Measurements from ENCODE around the gene TMEM126A. TPM values are rescaled to one million over a fixed set of nuclear protein-coding genes. Genes with fewer than 3 reads are reported as not detected.

The TMEM126A gene
- total and polyA plus RNA-seq, 2 of the 8 experiments (the other 6 are each of a cell fraction or from before 2014, with no cell fraction given), result 33.7 to 58.7 TPM

- no peaks in the 10 kb centered on the region for H3K79me2 ChIP-seq (ENCODE audit: control insufficient read depth in 1 of 2, insufficient read depth in 2 of 2, low read length in 2 of 2)
- no peak overlapping the region for H3K4me3 ChIP-seq (ENCODE audit: extremely low read depth in 1 of 4, insufficient read depth in 2 of 4, low read depth in 3 of 4, low read length in 4 of 4)
- H2BK12ac ChIP-seq (ENCODE audit: low read depth, low read length), result no peak overlapping the region
- TF ChIP-seq SIN3A (conservative IDR thresholded peaks at IDR 0.05 in 1 of 2, IDR thresholded peaks at IDR 0.05 in 1 of 2; ENCODE audit: low read depth in 1 of 2, low read length in 2 of 2), result no peak
- TF ChIP-seq SIRT6 (IDR thresholded peaks at IDR 0.05; ENCODE audit: low read length), result no peak
- no peak for TF ChIP-seq YY1 (IDR thresholded peaks at IDR 0.05; ENCODE audit: low read depth, low read length)
- TF ChIP-seq ZNF274 (IDR thresholded peaks at IDR 0.05; ENCODE audit: borderline replicate concordance, extremely low read depth, low read length), result no peak
- TF ChIP-seq RXRA (IDR thresholded peaks at IDR 0.05; ENCODE audit: insufficient read depth, low read depth, low read length), result no peak
- no peak for TF ChIP-seq NRF1 (IDR thresholded peaks at IDR 0.05; ENCODE audit: low read depth, low read length)
- TF ChIP-seq CBX8 (IDR thresholded peaks at IDR 0.05; ENCODE audit: borderline replicate concordance, low read depth, low read length), result no peak
- no peak for TF ChIP-seq TEAD4 (IDR thresholded peaks at IDR 0.05; ENCODE audit: low read depth, low read length)
- TF ChIP-seq KDM5A (IDR thresholded peaks at IDR 0.05; ENCODE audit: low read length), result no peak
- TF ChIP-seq SP1 (IDR thresholded peaks at IDR 0.05; ENCODE audit: low read depth, low read length), result no peak
- no peaks in the 10 kb centered on the region for H3K9me3 ChIP-seq (ENCODE audit: insufficient read depth in 2 of 2, low read depth in 1 of 2, low read length in 1 of 2)
- H3K9ac ChIP-seq (replicated peaks in 1 of 4; ENCODE audit: extremely low read depth in 1 of 4, low read depth in 3 of 4, low read length in 3 of 4), result no peak overlapping the region
- no peak overlapping the region for H2BK15ac ChIP-seq (ENCODE audit: low read length)
- H4K20me1 ChIP-seq (replicated peaks in 1 of 2; ENCODE audit: control insufficient read depth in 1 of 2, insufficient read depth in 2 of 2, low read length in 2 of 2), result no peaks in the 10 kb centered on the region
- no peaks in the 10 kb centered on the region for H3K23me2 ChIP-seq (ENCODE audit: low read depth, low read length)
- H2BK120ac ChIP-seq (replicated peaks; ENCODE audit: low read depth, low read length), result no peak overlapping the region
- H2BK5ac ChIP-seq (ENCODE audit: low read depth, low read length), result no peak overlapping the region
- H2AFZ ChIP-seq (ENCODE audit: low read length), result no peak overlapping the region
- H4K91ac ChIP-seq (replicated peaks; ENCODE audit: insufficient read length, low read length), result no peak overlapping the region
- no peak overlapping the region for H3K14ac ChIP-seq (ENCODE audit: insufficient read length)
- CTCF ChIA-PET (ENCODE audit: partially characterized antibody), result no interaction called here
- H4K8ac ChIP-seq (ENCODE audit: extremely low read depth, insufficient read depth, low read length), result no peak overlapping the region
- H3K4ac ChIP-seq (replicated peaks; ENCODE audit: insufficient read length, low read depth, low read length), result no peak overlapping the region
- no peak overlapping the region for H3K4me2 ChIP-seq (ENCODE audit: insufficient read depth in 1 of 2, low read depth in 2 of 2, low read length in 2 of 2)
- no peak overlapping the region for H3K18ac ChIP-seq (ENCODE audit: extremely low read depth, low read length)
- WGBS, 2 experiments (ENCODE audit: extremely low coverage in 1 of 2, insufficient coverage in 1 of 2, insufficient read length in 1 of 2, insufficient replicate concordance in 2 of 2, low coverage in 1 of 2, low lambda C conversion rate in 2 of 2, missing lambda C conversion rate in 1 of 2), result 85% methylated on average over 3 of the region's 3 CpGs; no CpG with 5 or more reads in 1 of the 2 experiments
- H4K5ac ChIP-seq (ENCODE audit: insufficient read length, low read depth, low read length), result no peak overlapping the region
- no peaks in the 10 kb centered on the region for H3K79me1 ChIP-seq (ENCODE audit: low read depth, low read length)
- H3K27me3 ChIP-seq (replicated peaks in 1 of 4; ENCODE audit: control insufficient read depth in 3 of 4, extremely low read depth in 1 of 4, insufficient read depth in 3 of 4, low read length in 3 of 4), result no peaks in the 10 kb centered on the region
- FAIRE-seq, result no peak
- no peak overlapping the region for H3K56ac ChIP-seq (replicated peaks; ENCODE audit: insufficient read length, low read depth, low read length)
- no peak overlapping the region for H3K27ac ChIP-seq (ENCODE audit: low read depth, low read length)
- POLR2A ChIA-PET (ENCODE audit: partially characterized antibody), result no interaction called here
- no peak overlapping the region for H2AK5ac ChIP-seq (ENCODE audit: low read depth, low read length)
- no peak overlapping the region for H2BK20ac ChIP-seq (ENCODE audit: low read length)
- no peak for DNase-seq (ENCODE audit: low read depth in 1 of 2, low spot score in 2 of 2)
- no peaks in the 10 kb centered on the region for H3K4me1 ChIP-seq (replicated peaks in 1 of 4; ENCODE audit: control insufficient read depth in 3 of 4, insufficient read depth in 4 of 4, low read length in 3 of 4)
- H3K36me3 ChIP-seq (ENCODE audit: control insufficient read depth in 2 of 4, insufficient read depth in 4 of 4, low read length in 3 of 4), result no peaks in the 10 kb centered on the region
- no peak overlapping the region for H3K23ac ChIP-seq (ENCODE audit: insufficient read length)
Measured at GRCh38 chr11:85704967-85705366, 57.2 kb downstream of the TMEM126A start.
